HG03469 (cell line): ENCODE results near the gene KCNIP4.

Source experiments
- ATAC-seq: cut with Tn5 transposase; IDR thresholded peaks from one replicate; pipeline ENCODE4 v1.9.1; 2021; ENCODE audit warnings: mild to moderate bottlenecking, moderate library complexity, moderate number of reproducible peaks; ENCODE audit not compliant: unreplicated experiment

Gene KCNIP4

DNA sequence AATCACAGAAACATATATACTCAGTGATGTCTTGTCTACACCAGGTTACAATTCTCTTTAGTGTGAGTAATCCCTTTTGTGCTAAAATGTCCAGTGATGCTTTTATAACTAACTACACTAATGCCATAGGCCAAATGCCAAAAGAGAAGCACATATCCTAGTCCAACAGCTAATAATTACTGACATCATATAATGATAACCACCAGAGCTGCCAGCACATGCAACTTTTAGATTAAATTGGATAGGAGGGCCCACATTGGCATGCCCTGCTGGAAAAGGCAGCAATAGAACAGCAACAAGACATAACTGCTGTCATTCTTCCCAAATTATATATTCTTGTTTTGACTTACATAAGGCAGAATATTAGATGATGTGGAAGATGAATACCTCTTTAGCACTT is 238.8 kb downstream of the KCNIP4 start:
- ATAC-seq, result no peak

DNA sequence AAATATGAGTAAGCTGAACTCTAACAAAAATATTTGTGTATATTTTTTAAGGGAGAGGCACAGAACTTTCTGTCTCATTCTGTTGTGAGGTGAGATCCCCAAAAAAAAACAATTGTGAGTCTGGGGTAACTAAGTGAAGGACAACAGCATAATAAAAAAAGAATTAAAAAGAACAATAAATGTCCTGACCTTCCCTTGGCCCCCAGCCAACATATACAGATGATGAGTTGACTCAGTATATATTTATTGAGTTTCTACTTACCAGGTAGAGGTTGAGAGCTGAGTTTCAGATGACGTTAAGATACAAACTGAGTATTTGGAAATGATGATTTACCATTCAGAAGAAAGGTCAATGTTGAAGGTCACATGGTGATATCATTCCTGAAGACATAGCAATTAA is 239.5 kb downstream of the KCNIP4 start:
- ATAC-seq, result no peak

DNA sequence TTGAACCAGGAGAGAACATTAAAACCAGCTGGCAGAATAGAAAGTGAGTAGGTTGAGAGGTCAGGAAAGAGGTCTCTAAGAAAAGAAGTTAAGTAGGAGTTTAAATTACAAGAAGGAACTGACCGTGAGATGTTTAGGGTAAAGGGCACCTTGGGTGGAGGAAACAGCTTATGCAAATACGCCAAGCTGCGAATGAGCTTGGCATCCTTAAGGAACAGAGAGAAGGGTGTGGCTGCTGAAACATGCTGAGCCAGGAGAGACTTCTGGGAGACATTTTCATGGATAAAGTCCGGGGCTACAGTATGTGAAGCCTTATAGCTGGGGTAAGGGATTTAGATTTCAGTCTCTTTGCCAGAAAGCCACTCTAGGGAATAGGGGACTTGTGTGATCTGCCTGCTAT is 249.1 kb downstream of the KCNIP4 start:
- no peak for ATAC-seq

DNA sequence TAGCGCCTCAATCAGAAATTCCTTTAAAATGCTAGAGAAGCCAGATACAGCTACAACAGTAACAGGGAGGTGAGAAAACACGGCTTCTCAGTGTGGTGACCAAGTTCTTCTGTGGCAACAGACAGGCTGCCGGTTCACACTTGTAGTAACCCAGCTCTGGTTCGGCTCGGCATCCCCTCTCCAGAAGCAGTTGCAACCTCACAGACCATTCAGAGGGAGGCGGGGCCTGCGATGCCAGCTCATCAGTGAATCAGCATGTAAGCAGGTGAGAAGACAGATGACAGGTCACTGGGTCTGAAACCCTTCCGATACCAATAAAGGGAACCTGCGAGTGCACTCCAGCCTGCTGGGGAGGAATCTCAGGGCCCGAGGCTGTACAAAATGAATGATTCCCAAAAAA is 251.0 kb downstream of the KCNIP4 start:
- ATAC-seq, result no peak

DNA sequence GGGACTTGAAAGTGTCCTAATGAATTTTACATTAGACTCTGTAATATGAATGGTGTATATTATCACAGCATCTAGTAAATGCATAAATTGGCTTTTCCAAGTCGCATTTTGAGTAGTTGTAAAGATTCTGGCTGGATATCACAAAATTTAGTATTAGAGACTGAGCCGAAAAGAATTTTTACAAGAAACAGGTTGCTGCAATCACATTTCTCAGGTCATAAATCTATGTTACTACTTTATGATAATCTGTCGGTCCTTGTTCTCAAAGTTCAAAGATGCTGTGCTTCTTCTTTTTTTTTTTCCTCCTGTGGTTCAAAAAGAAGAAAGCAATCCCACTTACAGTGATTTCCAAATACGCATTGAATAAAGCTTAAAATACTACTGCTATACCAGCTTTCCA is 253.4 kb downstream of the KCNIP4 start:
- ATAC-seq, result no peak

DNA sequence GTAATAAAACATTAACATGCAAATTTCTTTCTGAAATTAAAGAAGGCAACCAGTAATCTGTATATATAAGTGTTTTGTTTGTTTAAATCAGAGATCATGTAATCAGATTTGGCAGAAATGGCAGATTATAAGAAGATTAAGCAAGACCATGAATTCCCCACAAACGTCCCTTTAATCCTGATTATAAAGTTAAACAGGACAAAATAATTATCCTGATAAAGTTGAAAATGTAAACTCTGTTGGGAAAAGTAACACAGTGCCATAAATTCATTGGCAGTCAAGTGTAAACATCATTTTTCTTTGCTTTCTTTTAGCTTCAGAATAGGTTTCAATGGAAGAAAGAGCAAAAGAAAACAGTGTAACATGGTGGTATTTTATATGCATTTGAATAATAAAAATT is 256.3 kb downstream of the KCNIP4 start:
- no peak for ATAC-seq

DNA sequence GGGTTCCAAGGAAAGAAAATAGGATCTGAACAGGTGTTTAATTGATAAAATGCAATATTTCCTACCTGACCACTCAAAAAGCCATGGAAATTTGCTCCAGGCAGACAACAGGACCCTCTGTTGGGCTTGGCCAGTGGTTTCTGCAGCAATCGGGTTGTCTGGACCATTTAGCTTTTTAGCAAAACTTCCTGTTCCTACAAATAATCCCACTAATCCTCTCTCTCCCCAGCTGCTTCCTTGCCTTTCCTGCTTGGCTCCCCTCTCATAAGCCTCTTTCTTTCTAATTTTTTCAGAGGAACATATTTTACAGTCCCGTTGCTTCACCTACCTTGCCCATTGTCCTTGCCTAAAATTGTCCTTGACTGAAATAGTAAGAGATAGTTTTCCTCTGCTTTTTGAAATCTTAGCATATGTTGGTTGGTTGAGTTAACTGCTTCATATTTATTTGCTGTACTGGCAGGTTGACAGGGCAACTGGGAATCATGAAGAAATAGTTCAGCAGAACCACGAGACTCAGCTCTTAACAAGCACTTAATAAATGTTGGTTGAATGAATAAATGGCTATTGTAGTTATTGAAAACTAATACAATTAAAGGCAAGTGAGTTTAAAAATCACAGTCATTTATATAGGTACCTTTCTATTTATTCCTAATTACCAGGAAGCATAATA is 259.8 kb downstream of the KCNIP4 start:
- ATAC-seq, result no peak

DNA sequence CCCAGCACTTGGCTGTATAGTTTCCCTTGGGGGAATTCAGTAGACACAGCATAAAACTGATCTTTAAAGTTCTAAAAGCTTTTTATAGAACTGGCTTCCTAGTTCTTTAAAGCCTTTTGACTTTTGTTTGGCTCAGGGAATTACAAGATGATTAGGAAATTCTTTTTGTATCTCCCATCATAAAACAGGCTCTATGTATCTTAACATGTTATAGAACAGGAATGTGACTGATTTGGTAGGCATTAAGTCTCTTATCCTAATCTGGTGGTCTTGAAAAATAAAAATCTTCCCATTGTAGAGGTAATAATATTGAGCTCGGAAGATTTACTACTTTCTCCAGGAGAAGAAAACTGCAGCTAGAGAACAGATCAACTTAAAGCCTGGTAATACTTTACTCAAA is 262.7 kb downstream of the KCNIP4 start:
- no peak for ATAC-seq

DNA sequence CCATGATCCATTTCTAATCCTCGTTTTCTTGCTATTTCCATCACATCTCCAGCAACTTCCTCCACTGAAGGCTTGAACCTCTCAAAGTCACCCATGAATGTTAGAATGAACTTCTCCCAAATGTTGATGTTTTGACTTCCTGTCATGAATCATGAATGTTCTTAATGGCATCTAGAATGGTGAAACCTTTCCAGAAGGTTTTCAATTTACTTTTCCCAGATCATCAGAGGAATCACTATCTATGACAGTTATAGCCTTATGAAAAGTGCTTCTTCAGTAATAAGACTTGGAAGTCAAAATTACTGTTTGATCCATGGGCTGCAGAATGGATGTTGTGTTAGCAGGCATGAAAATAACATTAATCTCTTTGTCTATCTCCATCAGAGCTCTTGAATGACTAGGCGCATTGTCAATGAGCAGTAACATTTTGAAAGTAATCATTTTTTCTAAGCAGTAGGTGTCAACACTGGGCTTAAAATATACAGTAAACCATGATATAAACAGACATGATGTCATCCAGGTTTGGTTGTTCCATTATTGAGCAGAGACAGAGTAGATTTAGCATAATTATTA is 268.2 kb downstream of the KCNIP4 start:
- ATAC-seq, result no peak

DNA sequence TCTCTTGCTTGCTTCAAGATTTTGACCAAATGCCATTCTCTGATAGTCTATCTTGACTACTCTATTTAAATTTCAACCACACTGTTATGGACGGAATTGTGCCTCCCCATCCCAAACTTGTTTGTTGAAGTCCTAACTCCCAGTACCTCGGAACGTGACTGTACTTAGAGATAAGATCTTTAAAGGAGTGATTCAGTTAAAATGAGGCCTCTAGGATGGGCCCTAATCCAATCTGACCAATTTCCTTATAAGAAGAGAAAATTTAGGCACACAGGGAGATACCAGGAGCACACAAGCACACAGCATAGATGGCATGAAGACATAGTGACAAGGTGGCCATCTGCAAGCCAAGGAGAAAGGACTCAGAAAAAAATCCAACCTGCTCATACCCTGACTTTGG is 269.9 kb downstream of the KCNIP4 start:
- ATAC-seq, result no peak

DNA sequence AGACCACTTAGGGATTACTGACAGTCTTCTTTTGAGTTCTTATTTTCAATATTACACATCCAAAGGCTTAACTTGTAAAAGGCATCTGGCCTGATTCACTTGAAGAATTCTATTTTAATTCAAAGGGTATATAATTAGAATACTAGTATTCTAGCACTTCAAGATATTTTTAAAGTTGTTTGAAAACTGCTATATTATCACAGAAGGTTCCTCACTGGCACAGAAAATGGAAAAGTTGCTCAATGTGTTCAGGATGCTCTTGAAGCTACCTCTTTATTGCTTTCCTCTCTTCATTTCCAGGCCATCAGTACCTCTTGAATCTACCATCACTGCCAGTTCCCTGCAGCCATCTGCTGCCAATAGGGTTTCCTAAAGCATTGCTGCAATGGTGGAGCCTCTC is 271.4 kb downstream of the KCNIP4 start:
- no peak for ATAC-seq

DNA sequence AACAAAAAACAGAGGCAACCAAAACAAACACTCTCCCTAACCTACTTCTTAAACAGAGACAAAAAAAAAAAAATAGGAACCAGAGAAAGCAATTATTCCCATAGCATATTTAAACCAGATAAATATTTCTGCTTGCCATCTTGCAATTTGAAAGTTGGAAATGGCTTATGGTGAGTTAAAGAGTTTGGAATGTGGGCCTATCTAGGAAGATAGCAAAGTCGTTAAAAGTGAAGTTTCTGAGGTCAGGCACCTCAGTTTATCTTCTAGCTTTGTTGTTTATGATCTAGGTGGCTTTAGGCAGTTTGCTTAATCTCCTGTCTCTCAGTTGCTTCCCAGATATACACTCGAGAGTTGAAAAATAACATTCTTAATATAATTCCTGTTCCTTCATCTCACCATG is 284.2 kb downstream of the KCNIP4 start:
- no peak for ATAC-seq

DNA sequence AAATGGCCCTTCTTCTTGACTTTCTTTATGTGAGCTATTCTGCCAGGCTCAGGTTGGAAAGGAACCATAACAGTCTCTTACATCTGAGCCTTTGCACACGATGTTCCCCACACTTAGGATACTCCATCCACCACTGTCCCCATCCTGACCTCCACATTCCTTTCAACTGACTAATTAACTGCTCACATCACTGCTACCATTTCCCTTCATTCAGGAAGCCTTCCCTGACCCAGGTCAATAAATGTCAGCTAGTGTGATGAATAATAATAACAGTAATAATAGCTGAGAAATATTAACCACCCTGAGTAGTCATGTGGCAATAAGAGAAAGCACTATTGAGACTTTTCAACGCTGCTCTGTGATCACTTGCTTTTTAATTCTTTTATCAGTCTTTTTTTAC is 291.7 kb downstream of the KCNIP4 start:
- ATAC-seq, result no peak

DNA sequence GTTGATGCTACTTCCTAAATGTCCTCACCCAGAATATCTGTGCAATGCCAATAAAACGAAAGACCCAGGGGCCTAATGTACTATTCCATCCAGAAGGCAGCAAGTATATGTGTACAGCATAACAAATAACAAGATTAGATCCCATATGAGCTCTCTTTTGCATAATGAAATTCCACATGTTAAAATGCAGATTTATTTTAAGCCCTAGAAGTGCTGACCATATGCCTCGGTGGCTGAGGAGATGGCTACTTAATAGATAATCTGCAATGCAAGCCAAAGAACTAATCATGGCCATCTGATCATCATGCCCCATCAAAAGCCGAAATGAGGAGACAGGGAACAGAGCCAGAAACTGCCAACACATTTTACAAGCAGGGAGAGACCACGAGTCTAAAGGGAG is 293.5 kb downstream of the KCNIP4 start:
- no peak for ATAC-seq

DNA sequence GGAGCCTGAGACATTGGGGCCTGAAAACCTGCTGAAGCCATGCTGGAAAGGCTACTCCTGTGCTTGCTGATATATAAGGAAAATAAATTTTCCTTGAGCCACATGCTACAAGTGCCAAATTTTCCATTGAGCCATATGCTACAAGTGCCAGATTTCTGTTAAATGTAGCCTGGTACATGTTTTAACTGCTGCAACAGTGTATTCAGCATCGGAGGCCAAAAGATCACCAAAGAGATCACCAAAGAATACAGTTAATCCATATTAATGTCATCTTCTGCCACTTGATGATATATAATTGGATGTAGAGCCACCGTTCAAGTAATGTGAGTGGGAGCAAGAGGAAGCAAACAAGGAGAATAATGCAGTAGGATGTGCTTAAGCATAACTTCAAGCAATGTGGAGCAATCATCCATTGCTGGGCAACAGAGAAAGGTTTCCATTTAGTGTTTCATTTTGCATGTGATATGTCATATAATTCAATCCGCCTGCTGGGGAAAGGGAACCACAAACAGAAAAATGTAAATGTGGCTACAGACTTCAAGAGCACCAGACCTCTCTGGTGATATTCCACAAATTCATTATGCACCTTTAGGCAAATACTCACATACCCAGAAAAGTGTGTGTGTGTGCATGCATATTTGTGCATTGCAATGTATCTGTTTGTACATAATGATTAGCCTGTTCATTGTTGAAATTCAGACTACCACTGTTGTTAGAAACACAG is 295.9 kb downstream of the KCNIP4 start:
- no peak for ATAC-seq

DNA sequence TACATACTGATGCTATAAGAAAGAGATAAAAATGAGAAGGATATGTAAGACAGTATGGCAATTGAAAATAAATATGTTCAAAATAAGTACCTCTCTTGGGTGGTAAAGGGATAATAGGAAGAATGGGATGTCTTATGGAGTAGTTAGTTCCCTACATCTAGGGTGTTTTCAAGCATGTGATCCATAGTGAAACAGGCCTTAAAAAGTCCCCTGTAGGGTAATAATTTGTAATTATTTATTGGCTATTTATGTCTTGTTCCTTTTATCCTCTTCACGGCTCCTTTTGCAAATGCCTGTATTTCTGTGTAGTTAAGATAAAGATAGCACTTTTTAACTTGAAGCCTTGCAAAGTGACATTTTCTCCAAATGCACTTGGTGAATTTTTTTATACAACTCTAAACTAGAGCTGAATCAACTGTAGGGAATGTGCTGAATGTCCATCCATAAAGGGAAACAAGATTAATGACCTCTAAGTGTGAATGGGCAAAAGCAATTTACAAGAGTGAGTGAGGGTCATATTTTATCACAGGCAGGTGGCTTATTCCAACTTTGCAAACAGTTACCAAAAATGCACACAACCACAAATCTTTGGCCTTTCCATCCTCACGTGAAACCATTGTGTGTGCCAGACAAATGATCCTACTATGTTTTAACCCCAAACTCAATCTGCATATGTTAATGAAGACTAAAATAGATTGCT is 299.0 kb downstream of the KCNIP4 start:
- no peak for ATAC-seq

DNA sequence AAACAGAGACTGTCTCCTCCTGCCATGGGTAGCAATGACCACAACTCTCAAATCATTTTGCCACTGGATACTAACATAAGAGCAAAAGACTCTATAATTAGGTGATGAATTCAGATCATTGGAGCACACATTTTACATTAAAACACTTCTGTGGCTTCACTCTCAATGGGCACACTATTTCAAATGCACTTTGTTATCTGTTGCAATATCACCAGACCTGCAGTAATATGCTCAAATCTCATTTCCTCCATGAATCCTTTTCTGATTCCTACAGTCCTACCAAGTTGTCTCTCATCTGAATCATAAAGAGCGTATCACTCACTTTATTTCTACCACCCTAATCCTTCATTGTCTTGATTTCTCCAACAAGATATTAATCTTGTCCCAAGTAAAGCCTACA is 302.8 kb downstream of the KCNIP4 start:
- no peak for ATAC-seq

DNA sequence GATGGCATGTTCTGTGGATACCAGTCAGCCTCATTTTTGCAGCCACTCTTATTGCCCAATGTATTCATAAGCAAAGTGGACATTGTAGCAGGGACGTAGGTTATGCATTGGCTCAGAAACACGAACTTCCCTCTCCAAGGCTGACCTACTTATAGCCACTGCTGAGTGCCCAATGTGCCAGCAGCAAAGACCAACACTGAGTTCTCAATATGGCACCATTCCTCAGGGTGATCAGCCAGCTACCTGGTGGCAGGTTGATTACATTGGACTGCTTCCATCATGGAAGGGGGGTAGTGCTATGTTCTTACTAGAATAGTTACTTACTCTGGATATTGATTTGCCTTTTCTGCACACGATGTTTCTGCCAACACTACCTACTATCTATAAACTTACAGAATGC is 306.9 kb downstream of the KCNIP4 start:
- ATAC-seq, result no peak

DNA sequence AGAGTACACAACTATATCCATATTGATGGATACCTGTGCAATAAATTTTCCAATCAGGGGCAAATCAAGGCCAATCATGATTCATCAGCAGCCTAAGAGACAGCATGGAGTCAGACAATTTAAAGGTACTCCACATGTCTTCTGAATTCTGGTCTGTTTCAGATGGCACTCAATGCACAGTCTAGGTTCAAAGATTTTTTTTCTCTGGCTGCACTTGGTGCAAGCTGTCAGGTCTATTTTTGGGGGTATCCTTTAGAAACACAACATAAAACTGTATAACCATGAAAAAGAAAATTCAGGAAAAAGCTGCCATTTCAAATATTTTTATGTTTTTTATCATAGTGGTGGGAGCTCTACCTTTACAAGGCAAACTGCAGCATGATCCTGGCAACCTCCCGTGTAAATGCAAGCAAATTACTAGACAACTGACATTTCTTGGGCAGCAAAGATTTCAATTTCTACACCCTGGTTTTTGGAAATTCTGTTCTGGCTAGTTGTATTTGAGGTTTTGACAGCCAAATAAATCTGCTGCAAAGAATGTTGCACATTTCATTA is 310.3 kb downstream of the KCNIP4 start:
- no peak for ATAC-seq

DNA sequence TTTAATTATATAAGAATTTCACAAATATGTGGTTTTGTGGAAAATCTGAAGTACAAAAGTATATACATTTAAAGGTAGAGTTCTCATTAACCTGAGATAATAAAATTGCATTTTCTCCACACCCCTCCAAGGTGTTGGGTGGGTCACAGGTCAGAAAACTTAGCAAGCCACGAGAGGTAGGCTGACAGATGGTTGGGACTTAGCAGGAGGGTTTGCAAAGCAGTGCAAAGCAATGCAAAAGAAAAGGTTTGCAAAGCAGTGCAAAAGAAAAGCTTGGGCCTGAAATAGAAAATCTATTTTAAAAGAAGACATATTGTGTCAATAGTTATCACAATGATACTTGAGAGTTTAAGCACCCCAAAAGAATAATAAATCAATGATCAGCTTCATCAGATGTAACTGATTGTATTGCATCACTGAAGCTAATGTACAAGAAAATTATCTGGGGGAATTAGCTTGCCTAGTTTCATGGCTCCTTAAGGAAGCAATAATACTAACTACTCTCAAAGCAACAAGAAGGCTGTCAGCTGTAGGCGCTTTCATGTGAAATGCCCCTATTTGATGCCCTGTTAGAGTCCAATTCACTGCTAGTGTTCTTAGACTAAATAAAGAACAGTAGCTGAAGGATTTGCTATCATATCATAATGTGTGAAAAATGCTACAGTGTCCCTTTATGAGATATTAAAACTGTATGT is 319.5 kb downstream of the KCNIP4 start:
- ATAC-seq, result no peak

DNA sequence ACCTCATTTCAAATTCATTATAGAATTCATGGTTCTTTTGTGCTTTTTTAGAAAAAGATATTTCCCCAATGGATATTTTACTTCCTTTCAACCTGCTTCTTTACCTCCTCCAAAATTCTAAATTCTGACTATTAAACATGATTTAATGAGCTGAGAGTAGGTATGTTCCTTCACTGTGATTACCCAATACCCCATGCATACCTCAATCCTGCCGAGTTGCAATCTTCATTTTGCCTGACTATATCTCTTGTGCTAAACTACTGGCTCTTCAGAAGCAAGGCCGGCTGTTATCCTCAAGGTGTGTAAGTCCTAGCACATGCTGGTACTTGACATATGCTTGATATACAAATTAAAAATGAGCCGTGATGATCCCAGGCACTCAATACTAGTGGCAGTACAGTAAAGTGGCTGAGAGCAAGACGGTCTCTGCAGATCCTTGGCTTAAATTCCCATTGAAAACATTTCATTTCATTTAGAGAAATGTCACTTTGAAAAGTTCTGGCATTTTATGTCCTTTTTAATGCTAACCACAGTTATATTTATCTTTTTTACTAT is 320.4 kb downstream of the KCNIP4 start:
- ATAC-seq, result no peak
